Stimulated activated CD8-positive, alpha-beta memory T cell treated with anti-CD3 and anti-CD28 coated beads, Interleukin-12 subunit alpha, Interleukin-12 subunit beta, amount 100 ng/mL, for 1 hour (primary cell): Measurements from ENCODE around the gene AFF3.

Source experiments
- DNase-seq: peaks from one replicate; pipeline ENCODE4 v3.0.0-alpha.2; 2020; ENCODE audit warnings: low read depth

The AFF3 gene

DNA sequence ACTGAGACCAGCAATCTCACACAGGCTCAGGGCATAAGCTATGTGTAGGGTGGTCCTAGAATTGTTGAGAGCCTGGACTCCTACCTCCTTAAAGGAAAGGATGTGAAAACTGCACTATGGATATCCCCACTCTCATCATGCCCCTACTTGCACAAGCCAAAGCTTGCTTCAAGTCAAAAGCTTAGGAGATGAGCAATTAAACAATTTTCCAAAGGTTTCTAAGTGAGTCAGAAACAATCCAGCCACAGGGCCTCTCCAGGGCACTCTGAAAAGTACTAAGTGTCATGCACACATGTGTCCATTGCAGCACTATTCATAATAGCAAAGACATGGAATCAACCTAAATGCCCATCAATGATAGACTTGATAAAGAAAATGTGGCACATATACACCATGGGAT lies 215.4 kb downstream of the AFF3 start:
- no peak for DNase-seq

DNA sequence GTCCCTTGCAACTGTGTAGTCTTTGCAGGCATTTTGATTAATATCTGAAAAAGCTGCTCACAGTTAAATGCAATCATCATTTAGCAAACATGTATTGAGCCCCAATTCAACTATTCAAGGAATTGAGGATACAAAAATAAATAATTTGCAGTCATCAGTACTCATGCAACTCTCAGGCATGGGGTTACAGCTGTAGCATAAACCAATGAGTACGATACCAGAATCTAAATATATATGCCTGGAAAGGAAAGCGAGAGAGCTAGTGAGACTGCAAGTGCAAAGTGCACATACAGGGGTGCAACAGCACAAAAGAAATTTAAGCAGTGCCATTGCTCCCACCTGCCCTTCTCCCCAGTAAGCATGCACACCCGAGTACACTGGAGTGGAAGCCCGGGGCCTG lies 216.4 kb downstream of the AFF3 start:
- DNase-seq = no peak

DNA sequence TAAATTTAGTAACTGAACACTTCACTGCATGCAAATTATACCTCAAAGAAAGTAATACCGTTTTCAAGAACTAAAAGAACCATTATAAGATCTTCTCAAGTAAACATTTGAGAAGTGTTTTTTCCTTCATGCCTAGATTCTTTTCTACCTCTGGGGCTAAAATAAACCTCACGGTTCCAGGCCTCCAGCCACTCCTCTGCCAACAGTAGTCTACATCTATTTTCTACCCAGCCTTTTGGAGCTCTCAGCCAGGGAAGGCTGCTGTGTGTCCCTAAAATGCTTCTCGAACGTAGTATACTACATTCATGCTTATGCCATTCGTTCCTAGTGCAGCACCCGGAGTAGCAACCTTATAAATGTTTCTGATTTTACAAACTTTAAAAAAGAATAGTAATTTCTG lies 219.7 kb downstream of the AFF3 start:
- DNase-seq = no peak

DNA sequence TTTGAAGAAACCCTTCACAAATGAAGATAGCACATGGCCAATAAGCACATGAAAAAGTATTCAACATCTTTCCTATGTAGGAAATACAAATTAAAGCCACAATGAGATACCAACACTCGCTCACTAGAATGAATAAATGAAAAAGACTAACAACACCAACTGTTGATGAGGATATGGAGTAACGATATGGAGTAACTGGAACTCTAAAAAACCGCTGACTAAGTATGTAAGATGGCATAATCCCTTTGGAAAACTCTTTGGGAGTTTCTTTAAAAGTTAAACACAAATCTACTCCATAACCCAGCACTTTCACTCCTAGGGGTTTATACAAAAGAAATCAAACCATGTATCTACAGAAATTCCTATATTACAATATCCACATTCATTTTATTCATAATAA lies 220.5 kb downstream of the AFF3 start:
- no peak for DNase-seq

DNA sequence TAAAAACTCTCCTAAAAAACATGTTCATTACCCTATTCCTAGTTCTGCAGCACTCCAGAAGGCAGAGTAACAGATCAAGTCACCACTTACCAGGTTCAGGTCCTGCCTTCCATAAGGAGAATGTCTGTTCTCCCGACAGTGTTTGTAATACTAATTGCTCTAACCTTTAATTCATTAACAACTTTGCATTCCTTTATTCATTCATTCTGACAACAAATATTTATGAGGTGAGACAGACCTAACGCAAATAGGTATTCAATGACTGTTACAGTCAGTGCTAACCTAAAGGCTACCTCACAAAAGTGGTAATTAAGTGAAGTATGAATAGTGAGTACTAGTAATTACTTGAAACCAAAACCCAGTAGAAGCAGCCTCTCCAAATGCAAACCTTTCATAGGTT lies 224.0 kb downstream of the AFF3 start:
- no peak for DNase-seq

DNA sequence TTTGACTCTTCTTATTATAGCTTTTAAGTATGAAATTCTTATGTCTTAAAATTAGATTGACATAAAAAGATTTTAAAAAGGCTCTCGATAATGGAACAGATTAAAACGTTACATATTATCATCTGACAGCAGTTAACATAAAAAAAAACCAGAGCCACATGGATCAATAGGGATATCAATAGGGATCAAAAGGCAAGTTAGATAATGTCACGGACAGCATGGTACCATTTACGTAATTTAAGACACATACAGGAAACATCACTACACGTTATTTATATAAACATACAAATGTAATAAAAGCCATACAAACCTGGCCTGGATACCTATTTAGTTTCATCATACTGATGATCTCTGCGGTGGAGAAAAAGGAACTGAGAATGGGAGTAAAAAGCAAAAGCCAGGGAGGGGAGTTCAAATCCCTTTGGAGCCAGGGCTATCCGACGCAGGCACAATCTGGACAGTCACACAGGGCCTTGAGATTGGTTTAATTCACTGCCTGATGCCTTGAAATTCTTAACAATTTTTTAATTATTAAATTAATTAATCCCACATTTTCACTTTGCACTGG lies 227.2 kb downstream of the AFF3 start:
- no peak for DNase-seq

DNA sequence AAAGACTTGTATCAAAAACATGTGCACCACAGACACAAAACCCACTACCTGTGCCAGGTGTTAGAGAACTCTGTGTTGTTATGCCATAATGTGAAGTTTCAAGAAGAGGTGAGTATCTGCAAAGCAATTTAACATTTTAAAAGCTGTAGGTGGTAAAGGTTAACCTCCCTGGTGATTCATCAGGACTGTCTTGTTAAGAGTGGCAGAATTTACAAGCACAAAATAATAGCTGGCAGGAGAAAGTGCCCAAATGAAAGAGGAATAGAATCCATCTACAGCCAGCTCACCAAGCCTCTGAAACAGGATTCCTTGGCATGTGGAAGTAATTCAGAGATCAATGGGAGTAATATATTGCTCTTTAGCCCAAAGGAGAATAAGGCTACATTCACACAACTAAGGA lies 230.7 kb downstream of the AFF3 start:
- no peak for DNase-seq

DNA sequence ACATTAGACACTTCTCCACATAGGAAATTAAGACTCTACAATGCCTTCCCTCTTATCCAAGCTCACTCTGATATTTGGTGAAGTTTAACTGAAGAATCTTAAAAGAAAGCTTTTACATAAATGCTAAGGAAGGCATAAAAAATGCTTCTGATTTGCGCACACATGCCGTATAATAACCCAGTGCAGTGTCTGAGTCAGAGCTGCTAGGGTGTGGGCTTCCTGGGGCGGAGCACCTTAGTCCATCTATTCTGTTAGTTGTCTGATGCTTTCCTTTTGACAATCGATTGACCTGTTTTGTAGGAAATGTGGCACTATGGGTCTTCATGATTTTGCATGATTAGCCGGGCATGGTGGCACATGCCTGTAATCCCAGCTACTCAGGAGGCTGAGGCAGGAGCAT lies 231.5 kb downstream of the AFF3 start:
- DNase-seq = no peak

DNA sequence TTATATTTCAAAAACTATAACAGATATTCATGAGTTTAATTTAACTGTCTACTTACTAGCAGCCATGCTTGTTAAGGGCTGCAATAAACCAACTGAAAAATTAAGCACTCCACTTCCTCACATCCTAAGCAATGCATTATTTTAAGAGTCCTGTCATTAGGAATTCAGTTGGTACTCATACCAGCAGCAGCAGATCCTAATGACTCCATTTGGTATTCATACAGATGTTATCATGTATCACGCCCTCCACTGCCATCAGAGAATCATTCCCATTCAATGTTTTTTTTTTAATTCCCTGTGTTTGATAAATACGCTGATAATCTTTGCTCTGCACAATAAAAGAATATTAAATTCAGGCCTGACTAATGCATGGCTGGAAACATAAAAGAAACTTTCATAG lies 236.8 kb downstream of the AFF3 start:
- no peak for DNase-seq

DNA sequence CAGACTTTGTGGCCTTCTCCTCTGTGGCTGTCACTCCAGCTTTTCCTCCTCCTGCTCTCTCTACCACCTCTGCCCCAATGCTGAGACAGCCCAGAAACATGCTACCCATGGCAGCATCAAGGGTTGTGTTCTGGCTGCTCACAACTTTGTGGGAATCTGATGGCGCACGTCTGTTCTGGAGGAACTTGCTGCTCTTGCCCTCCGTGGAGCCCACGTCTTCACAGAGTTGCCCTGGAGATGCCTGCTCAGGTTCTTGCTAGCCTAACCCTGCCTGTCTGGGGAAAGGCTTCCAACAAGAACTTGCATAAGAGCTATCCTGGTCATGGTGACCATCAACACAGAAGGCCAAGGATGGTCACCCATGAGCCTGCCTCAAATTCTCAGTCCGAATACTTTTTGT lies 237.4 kb downstream of the AFF3 start:
- no peak for DNase-seq

DNA sequence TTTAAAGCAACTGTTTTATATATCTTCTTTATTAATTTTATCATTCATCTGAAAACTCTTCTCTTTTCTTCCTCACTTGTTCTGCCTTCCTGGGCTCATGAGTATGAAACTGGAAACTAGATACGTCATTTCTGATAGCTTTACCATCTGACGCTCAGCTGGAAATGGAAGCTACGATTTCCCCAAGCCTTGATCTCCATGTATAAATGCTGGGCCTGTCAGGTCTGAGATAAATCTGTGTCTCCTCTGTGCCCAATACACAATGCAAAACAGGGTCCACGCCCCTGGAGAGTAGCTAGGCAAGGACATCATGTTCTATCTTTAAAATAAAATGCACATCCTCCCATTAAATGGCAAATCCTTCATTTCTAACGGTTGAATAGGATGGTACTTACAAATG lies 238.4 kb downstream of the AFF3 start:
- DNase-seq = no peak

DNA sequence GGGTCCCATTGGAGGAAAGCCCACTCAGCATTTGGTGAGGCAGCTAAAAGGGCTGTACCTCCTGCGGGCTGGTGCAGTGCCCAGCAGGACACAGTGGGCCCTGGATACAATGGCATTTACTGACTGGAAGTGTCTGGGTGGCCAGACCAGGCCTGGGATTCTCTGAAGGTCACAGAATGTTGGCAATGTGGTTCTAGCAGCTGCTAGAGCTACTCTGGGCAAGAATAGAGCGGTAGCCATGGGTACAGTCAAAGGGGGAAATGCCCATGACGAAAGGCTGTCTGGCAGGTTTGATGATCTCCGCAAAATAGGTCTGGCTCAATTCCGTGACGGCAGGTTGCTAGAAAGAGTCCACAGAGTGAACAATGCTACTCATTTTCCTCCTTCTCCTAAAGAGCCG lies 241.8 kb downstream of the AFF3 start:
- no peak for DNase-seq

DNA sequence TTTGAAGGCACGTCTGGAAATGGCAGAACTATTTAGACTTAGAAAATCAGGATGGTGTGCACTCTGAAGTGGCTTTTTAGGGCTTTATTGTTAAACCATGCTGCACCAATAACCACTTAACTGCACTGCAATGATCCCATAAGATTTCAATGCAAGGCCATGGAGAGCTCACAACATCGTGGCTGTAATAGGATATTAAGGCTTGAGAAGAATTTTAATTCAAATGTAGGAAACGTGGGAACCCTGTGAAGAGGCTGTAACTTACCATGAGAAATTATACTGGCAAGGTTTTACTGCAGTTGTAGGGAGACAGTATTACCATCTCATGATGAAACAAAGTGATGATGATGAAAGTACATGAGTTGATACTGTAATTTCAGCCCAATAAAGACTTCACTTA lies 242.5 kb downstream of the AFF3 start:
- no peak for DNase-seq

DNA sequence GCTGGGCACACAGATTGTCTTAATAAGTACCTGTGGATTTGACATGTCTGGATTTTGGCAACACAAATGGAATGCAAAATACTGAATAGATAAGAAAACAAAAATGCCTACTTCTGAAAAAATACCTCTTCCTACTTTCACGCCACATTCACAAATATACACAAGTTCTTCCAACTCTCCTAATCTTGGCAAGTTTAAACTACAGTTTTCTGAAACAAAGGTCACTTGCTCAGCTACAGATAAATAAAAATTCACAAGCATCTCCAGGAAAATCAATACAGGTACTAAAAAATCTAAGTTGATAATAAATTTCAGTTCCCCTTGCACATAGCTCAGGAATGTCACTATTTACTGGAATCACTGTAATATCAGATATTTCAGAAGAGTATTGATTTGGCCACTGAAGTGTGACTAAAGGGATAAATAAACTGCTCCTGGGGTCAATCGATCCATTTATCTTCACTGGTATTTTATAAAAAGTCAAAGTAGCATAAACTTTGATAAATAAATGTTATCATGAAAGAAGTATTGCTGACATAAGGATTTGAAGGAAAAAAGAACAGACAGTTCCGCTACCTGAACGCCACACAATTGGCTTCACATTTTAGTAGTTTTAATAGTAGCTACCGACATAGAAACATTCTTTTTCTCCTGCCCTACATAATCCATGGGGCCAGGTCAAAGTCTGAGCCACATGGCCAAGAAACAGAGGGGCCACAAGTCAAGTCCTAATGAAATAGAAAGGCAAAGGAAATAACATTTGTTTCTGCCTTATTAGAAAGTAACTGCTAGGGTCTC lies 243.1 kb downstream of the AFF3 start:
- DNase-seq = no peak

DNA sequence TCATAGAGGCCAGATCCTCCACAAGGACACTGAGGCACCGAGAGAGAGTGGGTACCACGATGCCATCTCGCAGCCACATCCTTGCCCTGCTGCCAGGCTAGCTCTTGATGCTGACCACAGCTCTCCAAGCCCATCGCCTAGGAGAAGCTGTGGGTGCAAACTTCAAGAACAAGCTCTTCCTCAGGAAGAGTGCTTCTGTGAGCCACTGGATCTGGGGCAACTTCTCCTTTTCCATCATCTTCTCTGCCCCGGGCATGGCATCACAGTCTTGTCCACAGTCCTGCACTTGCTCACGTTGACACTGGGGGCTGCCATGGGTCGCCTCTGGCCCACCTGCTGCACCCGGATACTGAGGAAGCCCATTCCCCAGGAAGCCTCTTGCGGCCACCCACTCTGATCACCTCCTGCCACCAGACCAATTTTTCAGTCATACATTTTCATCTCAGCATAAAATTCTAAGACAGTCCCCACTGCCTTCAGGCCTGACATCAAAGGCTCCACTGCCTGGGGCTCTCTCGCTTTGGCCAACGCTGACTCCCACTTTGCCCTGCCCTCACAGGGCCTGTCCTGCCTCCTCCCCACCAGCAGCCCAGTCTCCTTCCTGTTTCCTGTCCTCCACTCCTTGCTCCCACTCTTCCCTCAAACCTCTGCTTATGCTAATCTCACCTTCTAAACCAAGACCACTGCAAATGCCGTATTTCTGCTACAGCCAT lies 243.9 kb downstream of the AFF3 start:
- DNase-seq = no peak

DNA sequence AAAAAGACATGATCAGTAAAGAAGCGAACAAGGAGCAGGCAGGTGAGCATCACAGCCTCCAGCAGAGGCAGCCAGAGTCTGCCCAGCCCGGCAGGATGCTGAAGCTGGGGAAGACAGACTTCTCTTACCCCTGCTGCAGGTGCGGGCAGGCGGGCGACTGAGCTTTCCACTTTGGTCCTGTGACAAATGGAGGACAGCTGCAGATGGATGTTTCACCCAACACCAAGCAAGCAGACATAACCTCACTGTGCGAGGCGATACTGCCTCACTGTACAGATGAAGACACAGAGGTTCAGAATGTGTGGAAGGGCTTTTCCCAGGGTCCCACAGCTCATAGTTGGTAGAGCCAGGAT lies 251.0 kb downstream of the AFF3 start:
- DNase-seq = no peak

DNA sequence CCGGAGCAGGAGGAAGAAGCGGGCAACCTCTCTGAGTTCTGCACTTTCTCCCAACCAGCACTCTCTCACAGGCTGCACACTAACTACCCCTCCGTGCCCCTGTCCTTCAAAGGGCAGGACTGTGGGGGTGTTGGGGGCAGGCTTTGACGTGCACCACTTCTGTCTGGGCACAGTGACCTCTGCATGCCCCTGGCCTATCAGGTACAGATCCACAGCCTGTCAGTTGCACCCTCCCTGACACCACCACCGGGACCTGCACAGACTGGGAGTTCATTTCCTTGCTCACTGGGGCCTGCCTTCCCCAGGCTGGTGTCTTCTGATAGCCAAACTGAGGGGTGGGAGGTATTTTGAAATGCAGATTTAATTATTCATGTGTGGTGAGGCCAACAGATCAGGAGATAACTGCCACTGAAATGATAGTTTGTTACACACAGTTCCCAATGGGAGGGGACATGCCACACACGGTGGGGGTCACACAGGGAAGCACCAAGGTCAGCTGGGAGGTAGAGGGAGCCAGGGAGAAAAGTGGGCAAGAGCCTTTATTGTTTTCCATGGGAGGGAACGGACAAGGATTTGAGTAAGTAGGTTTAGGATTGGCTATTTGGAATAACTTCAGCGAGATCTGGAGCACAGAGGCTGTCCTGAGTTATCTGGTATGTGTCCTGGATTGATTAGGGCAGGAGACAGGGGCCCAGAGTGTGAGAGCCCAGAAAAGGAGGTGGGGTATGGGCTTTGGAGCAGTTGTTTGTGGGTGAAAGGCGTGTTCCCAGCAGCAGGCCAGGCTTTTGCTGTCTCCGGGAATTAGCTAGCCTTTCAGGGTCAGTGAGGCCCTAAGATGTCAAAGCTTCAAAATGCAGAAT lies 251.6 kb downstream of the AFF3 start:
- DNase-seq = no peak

DNA sequence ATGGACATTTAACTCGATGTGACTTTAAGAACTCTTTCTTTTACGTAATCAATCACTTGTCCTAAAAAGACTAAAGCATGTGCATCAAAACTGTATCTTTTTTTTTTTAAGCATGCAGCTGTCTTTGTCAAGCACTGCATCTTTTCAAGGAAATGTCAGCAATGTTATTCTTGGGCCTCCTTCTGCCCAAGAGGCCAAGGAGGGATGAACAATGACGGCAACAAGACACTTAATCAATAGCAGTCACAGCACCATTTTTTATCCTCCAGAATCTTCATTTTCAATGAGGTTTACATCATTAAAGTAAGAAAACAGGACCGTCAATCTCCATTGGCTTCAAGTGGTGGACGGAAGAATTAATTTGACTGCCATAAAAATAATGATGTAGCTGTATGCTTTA lies 253.8 kb downstream of the AFF3 start:
- no peak for DNase-seq

DNA sequence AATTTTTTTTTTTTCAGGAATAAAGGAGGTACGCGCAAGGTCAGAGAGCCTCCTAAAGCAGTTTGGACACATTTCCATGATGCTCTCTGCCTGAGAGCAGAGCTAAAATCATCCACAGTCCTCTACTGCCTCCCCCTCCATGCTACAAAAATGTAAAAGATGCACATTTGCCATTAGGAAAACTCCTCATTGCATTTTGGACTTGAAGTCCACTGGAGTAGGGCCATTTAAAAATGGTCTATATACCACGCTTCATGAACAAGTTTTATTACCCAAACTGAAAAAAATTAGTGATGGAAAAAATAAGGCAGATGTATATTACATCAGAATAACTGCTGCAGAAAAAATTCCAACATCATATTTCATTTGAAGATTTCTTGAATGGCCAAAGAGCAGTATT lies 256.0 kb downstream of the AFF3 start:
- DNase-seq = no peak

DNA sequence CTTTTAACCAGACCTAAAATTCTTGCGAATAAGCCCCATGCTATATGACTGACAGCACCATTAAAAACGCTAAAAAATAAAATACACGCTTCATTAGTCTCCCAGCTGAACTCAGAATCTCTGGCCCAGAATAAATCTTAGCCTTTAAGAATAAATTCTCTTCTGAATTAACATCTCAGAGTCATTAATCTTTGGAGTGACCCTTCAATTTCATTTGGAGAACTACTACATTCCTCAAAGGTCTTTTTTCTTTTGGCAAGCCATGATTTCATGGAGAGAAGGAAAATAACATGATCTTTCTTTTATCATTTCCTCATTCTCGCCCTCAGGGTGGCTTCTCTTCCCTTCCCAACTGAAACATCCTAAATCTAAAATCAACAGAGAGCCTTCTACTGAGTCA lies 259.0 kb downstream of the AFF3 start:
- no peak for DNase-seq

DNA sequence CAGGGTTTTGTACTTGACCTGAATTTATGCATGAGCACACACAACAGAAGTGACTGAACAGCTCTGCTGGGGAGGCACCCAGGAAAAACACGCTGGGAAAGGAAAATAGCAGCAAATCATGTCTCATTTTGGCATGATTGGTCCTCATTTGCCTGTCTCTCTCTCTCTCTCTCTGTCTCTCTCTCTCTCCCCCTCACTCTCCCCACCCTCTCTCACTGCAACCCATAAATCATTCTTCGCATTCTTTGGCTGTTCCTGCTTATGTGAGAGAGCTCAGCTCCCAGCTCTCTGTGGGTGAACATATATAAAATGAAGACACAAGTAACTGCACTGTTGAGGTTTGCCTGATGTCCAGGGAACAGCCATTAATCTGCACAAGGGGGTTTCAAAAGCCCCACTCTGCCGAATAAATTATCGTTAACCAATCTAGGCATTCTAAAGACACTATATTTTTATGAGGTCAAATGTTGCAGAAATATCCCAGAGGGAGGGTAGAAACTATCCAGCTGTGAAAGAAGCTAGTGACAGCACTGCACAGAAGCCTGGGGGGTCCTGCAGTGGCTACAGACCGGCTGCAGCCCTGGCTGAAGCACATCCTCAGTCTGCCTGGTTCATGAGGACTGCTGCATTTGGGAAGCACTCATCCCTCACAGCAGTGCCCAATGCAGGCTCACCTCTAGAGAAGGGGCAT lies 260.3 kb downstream of the AFF3 start:
- DNase-seq = no peak

DNA sequence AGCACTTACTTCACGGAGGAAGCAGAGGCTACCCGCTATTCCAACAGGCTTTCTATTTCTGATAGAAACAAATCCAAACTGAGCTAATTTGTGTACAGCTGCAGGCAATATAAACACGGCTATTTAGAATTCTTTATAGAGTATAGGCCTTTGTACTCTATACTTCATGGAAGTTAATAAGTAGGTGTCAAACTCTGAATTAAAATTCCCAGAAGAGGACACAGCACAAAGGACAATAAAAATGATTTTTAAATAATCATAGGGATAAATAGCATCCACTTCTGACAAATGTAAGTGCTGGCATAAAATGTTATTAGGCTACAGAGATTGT lies 261.5 kb downstream of the AFF3 start:
- DNase-seq = no peak
